Adrenal gland (tissue), 12 donors: Measurements from ENCODE around the gene SLC17A3. TPM values are rescaled to one million over a fixed set of nuclear protein-coding genes. Genes with fewer than 3 reads are reported as not detected.

Experiments used
- DNase-seq, 7 donors: peaks; one replicate each; pipeline ENCODE4 v3.0.0-alpha.2; 2019 to 2020
- H3K27ac ChIP-seq, 5 donors: fragments of 200-600 bp; sonication (generic) in 4 of 5; 1 replicate in 3 of 5; 2 replicates in 2 of 5; pipeline versions ENCODE4 v1.5.1 to v1.8.0; 2016 to 2020; ENCODE audit warnings: mild to moderate bottlenecking in 1 of 5
- H3K27me3 ChIP-seq: fragments of 200-600 bp; 2 replicates; pipeline ENCODE4 v1.8.0; 2021
- H3K36me3 ChIP-seq, 2 donors: fragments of 200-600 bp; replicated peaks in 1 of 2; 1 replicate in 1 of 2; 2 replicates in 1 of 2; pipeline versions ENCODE4 v1.5.1 to v1.8.0; 2018 to 2022
- H3K4me1 ChIP-seq, 2 donors: fragments of 200-600 bp; replicated peaks in 1 of 2; 1 replicate in 1 of 2; 2 replicates in 1 of 2; pipeline versions ENCODE4 v1.5.1 to v1.8.0; 2018 to 2021
- H3K4me3 ChIP-seq, 4 donors: fragments of 200-600 bp; sonication (generic) in 3 of 4; one replicate each; pipeline ENCODE4 v1.5.1; 2016 to 2018
- H3K9me3 ChIP-seq, 3 donors: fragments of 200-600 bp; sonication (generic) in 1 of 3; replicated peaks in 1 of 3; 1 replicate in 2 of 3; 2 replicates in 1 of 3; pipeline versions ENCODE4 v1.5.1 to v1.8.0; 2016 to 2021
- CTCF ChIP-seq, 6 experiments: fragments of 450-650 bp in 4 of 6; fragments of 200-600 bp in 2 of 6; sonication (generic) in 1 of 6; IDR thresholded peaks; 1 replicate in 5 of 6; 2 replicates in 1 of 6; pipeline versions ENCODE4 v1.5.1 to v1.8.0; 2016 to 2021; ENCODE audit warnings: antibody characterized with exemption in 6 of 6, mild to moderate bottlenecking in 2 of 6, moderate library complexity in 1 of 6
- POLR2A ChIP-seq, 2 donors: fragments of 450-650 bp; IDR thresholded peaks; one replicate each; pipeline ENCODE4 v1.6.1; 2017; ENCODE audit warnings: antibody characterized with exemption in 2 of 2, mild to moderate bottlenecking in 2 of 2, moderate library complexity in 1 of 2
- WGBS, 4 donors: extraction: QIAGEN DNeasy Blood & Tissue Kit in 2 of 4; methylation state at CpG; one replicate each; pipeline versions ENCODE4 v1.1.5 to v1.1.7; 2013 to 2017; 5-methylcytosine and 5-hydroxymethylcytosine counted together
- intact Hi-C, 2 donors: fragments of 100-400 bp; cut with DNase I; formaldehyde crosslinking; loops; one replicate each; pipeline versions ENCODE4 v1.14.1 to v1.15.0; 2022 to 2023
- polyA plus RNA-seq, 3 donors: library from polyadenylated mRNA; stranded (reverse); fragments of 200-250 nt in 2 of 3; fragments of 350-450 nt in 1 of 3; fragmentation: Illumina TruSeq in 1 of 3; extraction: RNeasy Lipid Tissue Mini Kit (QIAGEN cat#74804) in 1 of 3; gene quantifications; one replicate each; pipeline ENCODE4 v1.2.3, GENCODE V29; 2013 to 2014
- total RNA-seq, 9 donors: library from RNA; depleted of rRNA in 4 of 9; stranded (reverse); fragments of >200 nt in 4 of 9; fragments of 120-200 nt in 1 of 9; fragmentation: NEBNext Ultra II Directional in 1 of 9; extraction: Animal tissue kit (Norgen Biotek cat#: 25700) in 1 of 9; gene quantifications; one replicate each; pipeline versions ENCODE4 v1.1.0 to v1.2.4, GENCODE V29; 2013 to 2023
- donor health status: healthy with polysubstance abuse.
- donor health status: Bipolar disorder and iron deficiency.
- donor health status: DM: yes; HTN: yes; CAD: no.
- donor health status: DM: no; HTN: no; CAD: no.
- donor health status: DM: no; HTN: no; CAD: no.
- donor health status: DM: yes; HTN: yes; CAD: no.

The SLC17A3 gene
- total and polyA plus RNA-seq, 12 donors = 0.20 to 2.1 (median 0.77) TPM; not detected in 1

DNA sequence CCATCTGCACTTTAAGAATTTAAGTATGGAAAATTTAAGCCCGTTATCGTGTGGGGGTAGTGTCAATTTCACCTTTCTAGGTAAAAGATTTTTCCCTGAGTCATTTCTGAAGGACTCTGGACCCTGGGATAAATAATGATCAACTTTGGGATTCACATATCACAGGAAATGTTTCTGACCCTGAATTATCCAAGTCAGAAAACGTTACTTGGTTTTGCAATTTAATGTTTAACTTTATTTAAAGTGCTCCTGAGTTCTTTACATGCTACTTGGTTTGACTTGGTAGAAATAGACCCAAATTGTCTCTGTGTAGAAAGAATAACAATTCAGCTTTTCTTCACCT, 1.5 kb upstream of the SLC17A3 start:
- H3K4me1 ChIP-seq = peaks cover 0 to 12% of the 10 kb centered on the region in 2 donors
- TF ChIP-seq POLR2A (IDR thresholded peaks at IDR 0.05) (no peak), CTCF (IDR thresholded peaks at IDR 0.05) (no peak)
- 55 to 69% (median 60%) methylated on average over 3 of the region's 3 CpGs for WGBS, 4 donors
- DNase-seq = no peak
- no peak overlapping the region for H3K27ac ChIP-seq
- H3K27me3 ChIP-seq = no peaks in the 10 kb centered on the region
- no peaks in the 10 kb centered on the region for H3K9me3 ChIP-seq
- intact Hi-C loops = no loop called here
- H3K4me3 ChIP-seq = no peak overlapping the region
- H3K36me3 ChIP-seq = no peaks in the 10 kb centered on the region

DNA sequence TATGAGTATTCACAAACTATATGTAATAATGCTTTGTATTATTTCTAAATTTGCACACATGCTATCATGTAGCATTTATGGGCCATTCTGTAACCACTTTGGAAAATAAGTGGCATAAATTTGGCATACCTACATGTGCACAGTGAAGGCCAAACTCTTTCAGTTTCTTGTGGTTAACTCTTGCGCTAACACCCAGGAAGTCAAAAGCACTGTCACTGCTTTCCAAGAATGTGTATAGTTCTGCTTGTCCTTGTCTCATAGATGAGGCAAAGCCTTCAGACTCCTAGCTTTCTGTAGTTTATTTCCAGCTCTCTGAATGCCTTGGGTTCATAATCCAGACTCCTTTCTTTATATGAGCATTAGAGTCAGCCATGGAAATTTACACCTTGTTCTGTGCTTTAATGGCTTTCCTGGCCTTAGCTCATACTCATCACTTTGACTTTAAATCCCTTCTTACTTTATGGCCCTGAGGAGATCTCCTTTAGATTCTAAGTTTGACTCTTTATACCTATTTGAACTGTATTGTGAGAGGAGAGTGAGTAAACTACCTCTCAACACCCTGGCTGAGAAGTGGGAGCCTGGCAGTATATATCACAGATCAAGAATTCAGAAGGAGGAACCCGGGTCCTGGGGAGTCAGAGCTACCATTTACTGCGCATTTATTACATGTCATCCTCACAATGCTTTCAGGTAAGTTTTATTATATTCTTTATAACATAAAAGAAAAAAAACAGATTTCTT, 949 bp upstream of the SLC17A3 start:
- peaks cover 0 to 12% of the 10 kb centered on the region in 2 donors for H3K4me1 ChIP-seq
- H3K27me3 ChIP-seq = no peaks in the 10 kb centered on the region
- 85 to 92% (median 89%) methylated on average over 3 of the region's 3 CpGs for WGBS, 4 donors
- H3K4me3 ChIP-seq = no peak overlapping the region
- H3K9me3 ChIP-seq = no peaks in the 10 kb centered on the region
- TF ChIP-seq POLR2A (IDR thresholded peaks at IDR 0.05) (no peak), CTCF (IDR thresholded peaks at IDR 0.05) (no peak)
- DNase-seq = no peak
- H3K36me3 ChIP-seq = no peaks in the 10 kb centered on the region
- intact Hi-C loops = no loop called here
- no peak overlapping the region for H3K27ac ChIP-seq

DNA sequence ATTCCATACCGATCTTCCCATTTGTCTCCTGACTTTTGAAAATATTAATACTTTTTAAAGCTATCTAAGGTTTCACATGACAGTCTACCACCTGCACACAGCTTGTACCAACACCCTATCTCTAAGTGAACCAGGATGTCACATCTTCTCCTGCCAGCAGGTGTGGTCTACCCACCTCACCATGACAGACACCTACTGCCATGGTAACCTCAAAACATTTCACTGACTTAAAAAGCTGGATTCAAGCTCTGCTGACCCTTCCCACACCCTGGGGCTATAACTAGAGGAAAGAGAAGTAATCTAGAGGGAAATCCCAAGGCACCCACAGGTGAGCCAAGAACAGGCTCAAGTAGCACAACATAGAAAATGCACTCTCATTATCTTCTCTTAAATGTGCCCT, 1.2 kb downstream of the SLC17A3 start:
- Histone ChIP-seq H3K36me3 (no peaks in the 10 kb centered on the region), H3K27me3 (no peaks in the 10 kb centered on the region), H3K4me1 (peaks cover 0 to 12% of the 10 kb centered on the region in 2 donors), H3K9me3 (no peaks in the 10 kb centered on the region), H3K27ac (no peak overlapping the region), H3K4me3 (no peak overlapping the region)
- TF ChIP-seq POLR2A (IDR thresholded peaks at IDR 0.05) = no peak
- TF ChIP-seq CTCF (IDR thresholded peaks at IDR 0.05) = no peak
- no peak for DNase-seq
- intact Hi-C loops = no loop called here
- WGBS, 4 donors = 92 to 100% (median 97%) methylated on average over 1 of the region's 1 CpG

DNA sequence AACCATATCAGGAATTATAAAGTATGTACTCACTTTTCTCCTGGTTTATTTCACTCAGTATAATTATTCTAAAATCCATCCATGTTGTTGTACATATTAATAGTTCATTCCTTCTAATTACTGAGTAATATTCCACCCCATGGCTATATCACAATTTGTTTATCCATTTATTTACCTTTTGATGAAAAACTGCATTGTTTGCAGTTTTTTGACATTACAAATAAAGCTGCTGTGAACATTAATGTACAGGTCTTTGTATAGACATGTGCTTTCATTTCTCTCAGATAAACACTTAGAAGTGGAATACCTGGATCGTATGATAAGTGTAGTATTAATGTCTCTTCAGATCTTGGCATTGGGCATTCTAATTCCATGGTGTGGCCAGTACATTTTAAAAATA, 4.2 kb downstream of the SLC17A3 start:
- H3K27me3 ChIP-seq = no peaks in the 10 kb centered on the region
- TF ChIP-seq CTCF (IDR thresholded peaks at IDR 0.05) = no peak
- no peak for TF ChIP-seq POLR2A (IDR thresholded peaks at IDR 0.05)
- no peak overlapping the region for H3K4me3 ChIP-seq
- H3K36me3 ChIP-seq = no peaks in the 10 kb centered on the region
- no peak overlapping the region for H3K27ac ChIP-seq
- no peak for DNase-seq
- 46 to 93% (median 71%) methylated on average over 1 of the region's 1 CpG for WGBS, 4 donors
- H3K4me1 ChIP-seq = no peaks in the 10 kb centered on the region
- intact Hi-C loops = no loop called here
- H3K9me3 ChIP-seq = no peaks in the 10 kb centered on the region
